A549 (cell line): Measurements from ENCODE around the gene TMPRSS12.

ENCODE experiments used
- BHLHE40 ChIP-seq: IDR thresholded peaks from 2 replicates; pipeline ENCODE4 v1.6.1; 2012; ENCODE audit warnings: low read depth, low read length, inconsistent platforms
- CTCF ChIP-seq: fragments of >200 bp; sonication (Bioruptor Twin); formaldehyde crosslinking; IDR thresholded peaks from 3 replicates; pipeline ENCODE4 v1.5.1; 2016
- EHMT2 ChIP-seq: fragments of 200-600 bp; sonication (generic); IDR thresholded peaks from 2 replicates; pipeline ENCODE4 v1.6.1; 2016; ENCODE audit warnings: antibody characterized with exemption, low read depth, mild to moderate bottlenecking, moderate library complexity
- FOSB ChIP-seq: fragments of 250-450 bp; sonication (Bioruptor Pico); IDR thresholded peaks from 2 replicates; pipeline ENCODE4 v1.5.0; 2020; ENCODE audit warnings: mild to moderate bottlenecking, moderate library complexity
- KDM1A ChIP-seq: fragments of 200-600 bp; sonication (generic); IDR thresholded peaks from 2 replicates; pipeline ENCODE4 v1.6.1; 2016; ENCODE audit warnings: low read depth, mild to moderate bottlenecking
- MAFK ChIP-seq: fragments of 450-650 bp; IDR thresholded peaks from 2 replicates; pipeline ENCODE4 v1.6.1; 2014; ENCODE audit not compliant: partially characterized antibody
- MAX ChIP-seq: IDR thresholded peaks from 2 replicates; pipeline ENCODE4 v1.6.1; 2012
- POLR2A ChIP-seq: IDR thresholded peaks from 2 replicates; pipeline ENCODE4 v1.6.1; 2012; ENCODE audit warnings: mild to moderate bottlenecking, low read length
- USF2 ChIP-seq: fragments of 450-650 bp; IDR thresholded peaks from 2 replicates; pipeline ENCODE4 v1.6.1; 2014; ENCODE audit warnings: antibody characterized with exemption

- TF ChIP-seq CTCF (no peak), USF2 (no peak), MAFK (no peak), BHLHE40 (no peak), KDM1A (no peak), EHMT2 (no peak), MAX (no peak), POLR2A (no peak), FOSB (CRISPR knock-in tag) (no peak)
Observed at GRCh38 chr12:50924131-50924438, 81.4 kb downstream of the TMPRSS12 start.
